Measurements from ENCODE around the gene STK10.

DNA sequence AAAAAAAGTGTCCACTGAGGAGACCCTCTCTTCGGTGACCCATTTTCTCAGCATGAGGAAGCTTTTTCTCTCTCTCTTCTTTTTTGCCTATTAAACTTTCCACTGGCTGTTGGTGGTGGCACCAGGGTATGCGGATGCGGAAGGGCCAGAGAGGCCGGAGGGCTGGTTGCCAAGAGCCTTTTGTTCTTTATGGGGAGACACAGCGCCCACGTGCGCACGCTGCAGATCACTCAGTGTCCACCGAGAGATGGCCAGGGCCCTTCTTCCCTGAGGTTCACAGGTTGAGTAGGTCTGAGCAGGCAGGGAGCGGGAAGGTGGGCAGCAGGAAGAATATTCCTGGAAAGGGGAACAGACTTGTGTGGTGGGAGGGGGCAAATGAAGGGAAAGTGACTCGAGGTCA, 69.1 kb downstream of the STK10 start:
- TF ChIP-seq GATAD2A (IDR thresholded peaks at IDR 0.05) (no peak), SIRT6 (IDR thresholded peaks at IDR 0.05; ENCODE audit: low read depth, low read length) (no peak), RERE (CRISPR knock-in tag; IDR thresholded peaks at IDR 0.05; ENCODE audit: borderline replicate concordance) (no peak), ZKSCAN1 (IDR thresholded peaks at IDR 0.05; ENCODE audit: low read depth, low read length) (no peak), EP300 (IDR thresholded peaks at IDR 0.05; ENCODE audit: low read length) (no peak), ZKSCAN8 (CRISPR knock-in tag; IDR thresholded peaks at IDR 0.05) (no peak), OTX1 (CRISPR knock-in tag; IDR thresholded peaks at IDR 0.05) (no peak), SREBF2 (CRISPR knock-in tag; IDR thresholded peaks at IDR 0.05) (no peak), CBX8 (IDR thresholded peaks at IDR 0.05; ENCODE audit: borderline replicate concordance, extremely low read depth, low read depth, low read length, poor library complexity, severe bottlenecking) (no peak), POLR2AphosphoS5 (IDR thresholded peaks at IDR 0.05; ENCODE audit: control insufficient read depth, insufficient read depth, low read depth, low read length) (no peak), BDP1 (IDR thresholded peaks at IDR 0.05; ENCODE audit: insufficient read depth, insufficient read length) (no peak)
- TF ChIP-seq, protein P1, sequence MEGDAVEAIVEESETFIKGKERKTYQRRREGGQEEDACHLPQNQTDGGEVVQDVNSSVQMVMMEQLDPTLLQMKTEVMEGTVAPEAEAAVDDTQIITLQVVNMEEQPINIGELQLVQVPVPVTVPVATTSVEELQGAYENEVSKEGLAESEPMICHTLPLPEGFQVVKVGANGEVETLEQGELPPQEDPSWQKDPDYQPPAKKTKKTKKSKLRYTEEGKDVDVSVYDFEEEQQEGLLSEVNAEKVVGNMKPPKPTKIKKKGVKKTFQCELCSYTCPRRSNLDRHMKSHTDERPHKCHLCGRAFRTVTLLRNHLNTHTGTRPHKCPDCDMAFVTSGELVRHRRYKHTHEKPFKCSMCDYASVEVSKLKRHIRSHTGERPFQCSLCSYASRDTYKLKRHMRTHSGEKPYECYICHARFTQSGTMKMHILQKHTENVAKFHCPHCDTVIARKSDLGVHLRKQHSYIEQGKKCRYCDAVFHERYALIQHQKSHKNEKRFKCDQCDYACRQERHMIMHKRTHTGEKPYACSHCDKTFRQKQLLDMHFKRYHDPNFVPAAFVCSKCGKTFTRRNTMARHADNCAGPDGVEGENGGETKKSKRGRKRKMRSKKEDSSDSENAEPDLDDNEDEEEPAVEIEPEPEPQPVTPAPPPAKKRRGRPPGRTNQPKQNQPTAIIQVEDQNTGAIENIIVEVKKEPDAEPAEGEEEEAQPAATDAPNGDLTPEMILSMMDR (IDR thresholded peaks at IDR 0.05 in 2 of 3, conservative IDR thresholded peaks at IDR 0.05 in 1 of 3; ENCODE audit: insufficient read depth in 2 of 3, low read depth in 1 of 3, low read length in 3 of 3), result no peak
